GM12865 (cell line): ENCODE data around the gene ABCB8.

Source experiments
- DNase-seq: peaks from one replicate; pipeline ENCODE4 v3.0.0; 2010; ENCODE audit warnings: low read depth
- H3K4me3 ChIP-seq: 2 replicates; pipeline ENCODE4 v1.5.1; 2011; ENCODE audit warnings: mild to moderate bottlenecking, low read depth, low read length, control low read depth
- CTCF ChIP-seq: IDR thresholded peaks from 2 replicates; pipeline ENCODE4 v1.5.1; 2011; ENCODE audit warnings: low read length, control low read depth, low read depth, inconsistent platforms; ENCODE audit not compliant: insufficient read depth; ENCODE audit errors: missing control alignments

ABCB8 gene

GRCh38 chr7:151059367-151060112 lies 31.3 kb downstream of the ABCB8 start, which contains the start of gene SLC4A2:
Gene SLC4A2 (plus strand): TSS chr7:151059589. CDS start chr7:151061988, 2,399 bp downstream.
- peak; percentile 70 for TF ChIP-seq CTCF
- peak; percentile 79 for DNase-seq
- H3K4me3 ChIP-seq, result peak within 1 kb of the TSS; percentile 80

GRCh38 chr7:151060113-151060415 lies 31.8 kb downstream of the ABCB8 start:
- H3K4me3 ChIP-seq, result peak overlapping the region; percentile 80
- no peak for DNase-seq
- no peak for TF ChIP-seq CTCF

GRCh38 chr7:151060416-151061212 lies 32.4 kb downstream of the ABCB8 start:
- DNase-seq, result no peak
- peak overlapping the region; percentile 80 for H3K4me3 ChIP-seq
- no peak for TF ChIP-seq CTCF

- no peak for DNase-seq
- no peak for TF ChIP-seq CTCF
- H3K4me3 ChIP-seq, result no peak overlapping the region
Observed at GRCh38 chr7:151061213-151062110, 33.2 kb downstream of the ABCB8 start.

- DNase-seq, result no peak
- TF ChIP-seq CTCF, result no peak
- H3K4me3 ChIP-seq, result no peak overlapping the region
Observed at GRCh38 chr7:151062111-151062398, 33.8 kb downstream of the ABCB8 start.

GRCh38 chr7:151062399-151063211 lies 34.4 kb downstream of the ABCB8 start:
- DNase-seq, result no peak
- no peak for TF ChIP-seq CTCF
- no peak overlapping the region for H3K4me3 ChIP-seq
